Panc1 (cell line): ENCODE data around the gene CDH13. TPM values are rescaled to one million over a fixed set of nuclear protein-coding genes. Genes with fewer than 3 reads are reported as not detected.

Experiments
- ATAC-seq: fragments of 200-7000 bp; cut with Tn5 transposase; 2 replicates; pipeline ENCODE4 v1.9.1; 2020; ENCODE audit warnings: mild to moderate bottlenecking, moderate library complexity
- BruUV-seq: library from RNA; stranded (reverse); fragments of 400-500 nt; replicated peaks from 2 replicates; lab custom pipeline; 2021; lab: Mats Ljungman, UMichigan
- CTCF ChIA-PET: fragments of 300-600 bp; sonication (Branson Sonifier 250); formaldehyde crosslinking; loops from one replicate; lab custom pipeline; 2022; ENCODE audit warnings: antibody characterized with exemption; lab: Charles Lee
- POLR2A ChIA-PET: fragments of 300-600 bp; sonication (Branson Sonifier 250); formaldehyde crosslinking; loops from one replicate; lab custom pipeline; 2022; ENCODE audit warnings: antibody characterized with exemption; lab: Charles Lee
- DNase-seq: peaks from one replicate; pipeline ENCODE4 v3.0.0-alpha.2; 2010; ENCODE audit warnings: low read depth, low spot score
- H3K27ac ChIP-seq: 2 replicates; pipeline ENCODE4 v1.5.1; 2011; ENCODE audit warnings: mild to moderate bottlenecking, low read length, inconsistent platforms
- H3K27me3 ChIP-seq: fragments of 200-500 bp; sonication (Bioruptor generic); 2 replicates; pipeline ENCODE4 v1.6.0; 2014; ENCODE audit warnings: low read length, inconsistent platforms; ENCODE audit not compliant: control insufficient read depth, insufficient read depth
- H3K36me3 ChIP-seq: fragments of 200-500 bp; sonication (Bioruptor generic); 2 replicates; pipeline ENCODE4 v1.5.1; 2014; ENCODE audit warnings: inconsistent platforms, mild to moderate bottlenecking, low read length, moderate library complexity; ENCODE audit not compliant: control insufficient read depth, insufficient read depth
- H3K4me1 ChIP-seq: 2 replicates; pipeline ENCODE4 v1.5.1; 2011; ENCODE audit warnings: inconsistent platforms, mild to moderate bottlenecking, low read length, moderate library complexity; ENCODE audit not compliant: control insufficient read depth, insufficient read depth
- H3K4me3 ChIP-seq, 2 experiments: 2 replicates each; pipeline ENCODE4 v1.5.1; 2011 to 2012; ENCODE audit warnings: low read depth in 2 of 2, low read length in 2 of 2, mild to moderate bottlenecking in 2 of 2, inconsistent platforms in 1 of 2, moderate library complexity in 1 of 2
- H3K9me3 ChIP-seq: fragments of 200-500 bp; sonication (Bioruptor generic); 2 replicates; pipeline ENCODE4 v1.5.1; 2014; ENCODE audit warnings: low read depth, mild to moderate bottlenecking, inconsistent platforms, low read length, moderate library complexity; ENCODE audit not compliant: control insufficient read depth, insufficient read depth
- POLR2AphosphoS5 ChIP-seq: IDR thresholded peaks from 2 replicates; pipeline ENCODE4 v1.6.1; 2012; ENCODE audit warnings: mild to moderate bottlenecking, low read depth, low read length, moderate library complexity
- SIN3A ChIP-seq: IDR thresholded peaks from 2 replicates; pipeline ENCODE4 v1.6.1; 2012; ENCODE audit warnings: low read depth, mild to moderate bottlenecking, low read length, moderate library complexity, borderline replicate concordance; ENCODE audit not compliant: insufficient read depth
- TCF7L2 ChIP-seq: IDR thresholded peaks from 2 replicates; pipeline ENCODE4 v1.6.1; 2011; ENCODE audit warnings: mild to moderate bottlenecking, low read depth, low read length, inconsistent platforms
- in situ Hi-C: cut with HindIII; loops from 2 replicates; pipeline ENCODE4 v1.10.0; 2016; ENCODE audit warnings: low sequenced_read_pairs, low pct_unique_long_range_greater_than_20kb
- intact Hi-C: fragments of 100-400 bp; cut with micrococcal nuclease; formaldehyde crosslinking; loops from one replicate; pipeline ENCODE4 v1.10.0; 2022; ENCODE audit not compliant: unreplicated experiment
- total RNA-seq: library from RNA; stranded (reverse); gene quantifications from one replicate; pipeline ENCODE4 v1.2.1, GENCODE V29; 2021; ENCODE audit not compliant: unreplicated experiment
- TF ChIP-seq, protein P1 (sequence below): fragments of 450-650 bp; IDR thresholded peaks from 2 replicates; pipeline ENCODE4 v1.5.1; 2017; ENCODE audit warnings: mild to moderate bottlenecking
- TF ChIP-seq, protein P2 (sequence below), 2 experiments: IDR thresholded peaks; 2 replicates each; pipeline ENCODE4 v1.6.1; 2011 to 2012; ENCODE audit warnings: low read depth in 2 of 2, control low read depth in 1 of 2, low read length in 1 of 2, mild to moderate bottlenecking in 1 of 2, moderate library complexity in 1 of 2; ENCODE audit not compliant: insufficient read depth in 1 of 2

The CDH13 gene
- total RNA-seq, 1 experiment from 2014 or later = not detected

DNA sequence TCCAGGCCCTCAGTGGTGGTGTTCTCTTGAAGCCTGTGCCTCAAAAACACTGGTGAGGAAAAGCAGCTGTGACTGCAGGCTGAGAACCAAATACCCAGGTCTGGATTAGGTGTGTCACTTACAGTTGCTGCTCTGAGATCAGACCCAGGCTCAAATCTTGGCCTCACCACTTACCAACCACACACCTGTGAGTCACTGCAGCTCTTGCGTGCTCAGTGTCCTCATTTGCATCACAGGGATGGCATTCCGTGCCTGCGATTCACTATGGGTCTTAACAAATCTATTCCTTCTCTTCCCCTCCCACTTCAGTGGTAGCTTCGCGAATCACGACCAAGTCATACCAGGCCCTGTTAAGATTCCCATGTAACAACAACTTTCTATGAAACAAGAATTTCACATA lies 947.6 kb downstream of the CDH13 start:
- Histone ChIP-seq H3K36me3 (no peaks in the 10 kb centered on the region), H3K4me1 (no peaks in the 10 kb centered on the region), H3K27me3 (no peaks in the 10 kb centered on the region; the same call in 1 of the 2 replicates), H3K27ac (no peak overlapping the region), H3K4me3 (no peak overlapping the region), H3K9me3 (no peaks in the 10 kb centered on the region)
- DNase-seq = no peak
- no TSS peak for BruUV-seq
- CTCF ChIA-PET = no interaction called here
- ATAC-seq = no peak
- POLR2A ChIA-PET = no interaction called here
- in situ Hi-C loops = no loop called here
- intact Hi-C loops = no loop called here
- TF ChIP-seq SIN3A (no peak), TCF7L2 (no peak), POLR2AphosphoS5 (no peak)
- TF ChIP-seq, protein P1, sequence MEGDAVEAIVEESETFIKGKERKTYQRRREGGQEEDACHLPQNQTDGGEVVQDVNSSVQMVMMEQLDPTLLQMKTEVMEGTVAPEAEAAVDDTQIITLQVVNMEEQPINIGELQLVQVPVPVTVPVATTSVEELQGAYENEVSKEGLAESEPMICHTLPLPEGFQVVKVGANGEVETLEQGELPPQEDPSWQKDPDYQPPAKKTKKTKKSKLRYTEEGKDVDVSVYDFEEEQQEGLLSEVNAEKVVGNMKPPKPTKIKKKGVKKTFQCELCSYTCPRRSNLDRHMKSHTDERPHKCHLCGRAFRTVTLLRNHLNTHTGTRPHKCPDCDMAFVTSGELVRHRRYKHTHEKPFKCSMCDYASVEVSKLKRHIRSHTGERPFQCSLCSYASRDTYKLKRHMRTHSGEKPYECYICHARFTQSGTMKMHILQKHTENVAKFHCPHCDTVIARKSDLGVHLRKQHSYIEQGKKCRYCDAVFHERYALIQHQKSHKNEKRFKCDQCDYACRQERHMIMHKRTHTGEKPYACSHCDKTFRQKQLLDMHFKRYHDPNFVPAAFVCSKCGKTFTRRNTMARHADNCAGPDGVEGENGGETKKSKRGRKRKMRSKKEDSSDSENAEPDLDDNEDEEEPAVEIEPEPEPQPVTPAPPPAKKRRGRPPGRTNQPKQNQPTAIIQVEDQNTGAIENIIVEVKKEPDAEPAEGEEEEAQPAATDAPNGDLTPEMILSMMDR = no peak
- TF ChIP-seq, protein P2, sequence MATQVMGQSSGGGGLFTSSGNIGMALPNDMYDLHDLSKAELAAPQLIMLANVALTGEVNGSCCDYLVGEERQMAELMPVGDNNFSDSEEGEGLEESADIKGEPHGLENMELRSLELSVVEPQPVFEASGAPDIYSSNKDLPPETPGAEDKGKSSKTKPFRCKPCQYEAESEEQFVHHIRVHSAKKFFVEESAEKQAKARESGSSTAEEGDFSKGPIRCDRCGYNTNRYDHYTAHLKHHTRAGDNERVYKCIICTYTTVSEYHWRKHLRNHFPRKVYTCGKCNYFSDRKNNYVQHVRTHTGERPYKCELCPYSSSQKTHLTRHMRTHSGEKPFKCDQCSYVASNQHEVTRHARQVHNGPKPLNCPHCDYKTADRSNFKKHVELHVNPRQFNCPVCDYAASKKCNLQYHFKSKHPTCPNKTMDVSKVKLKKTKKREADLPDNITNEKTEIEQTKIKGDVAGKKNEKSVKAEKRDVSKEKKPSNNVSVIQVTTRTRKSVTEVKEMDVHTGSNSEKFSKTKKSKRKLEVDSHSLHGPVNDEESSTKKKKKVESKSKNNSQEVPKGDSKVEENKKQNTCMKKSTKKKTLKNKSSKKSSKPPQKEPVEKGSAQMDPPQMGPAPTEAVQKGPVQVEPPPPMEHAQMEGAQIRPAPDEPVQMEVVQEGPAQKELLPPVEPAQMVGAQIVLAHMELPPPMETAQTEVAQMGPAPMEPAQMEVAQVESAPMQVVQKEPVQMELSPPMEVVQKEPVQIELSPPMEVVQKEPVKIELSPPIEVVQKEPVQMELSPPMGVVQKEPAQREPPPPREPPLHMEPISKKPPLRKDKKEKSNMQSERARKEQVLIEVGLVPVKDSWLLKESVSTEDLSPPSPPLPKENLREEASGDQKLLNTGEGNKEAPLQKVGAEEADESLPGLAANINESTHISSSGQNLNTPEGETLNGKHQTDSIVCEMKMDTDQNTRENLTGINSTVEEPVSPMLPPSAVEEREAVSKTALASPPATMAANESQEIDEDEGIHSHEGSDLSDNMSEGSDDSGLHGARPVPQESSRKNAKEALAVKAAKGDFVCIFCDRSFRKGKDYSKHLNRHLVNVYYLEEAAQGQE (IDR thresholded peaks at IDR 0.05; ENCODE audit: insufficient read depth in 1 of 2, low read depth in 2 of 2, low read length in 1 of 2) = no peak

DNA sequence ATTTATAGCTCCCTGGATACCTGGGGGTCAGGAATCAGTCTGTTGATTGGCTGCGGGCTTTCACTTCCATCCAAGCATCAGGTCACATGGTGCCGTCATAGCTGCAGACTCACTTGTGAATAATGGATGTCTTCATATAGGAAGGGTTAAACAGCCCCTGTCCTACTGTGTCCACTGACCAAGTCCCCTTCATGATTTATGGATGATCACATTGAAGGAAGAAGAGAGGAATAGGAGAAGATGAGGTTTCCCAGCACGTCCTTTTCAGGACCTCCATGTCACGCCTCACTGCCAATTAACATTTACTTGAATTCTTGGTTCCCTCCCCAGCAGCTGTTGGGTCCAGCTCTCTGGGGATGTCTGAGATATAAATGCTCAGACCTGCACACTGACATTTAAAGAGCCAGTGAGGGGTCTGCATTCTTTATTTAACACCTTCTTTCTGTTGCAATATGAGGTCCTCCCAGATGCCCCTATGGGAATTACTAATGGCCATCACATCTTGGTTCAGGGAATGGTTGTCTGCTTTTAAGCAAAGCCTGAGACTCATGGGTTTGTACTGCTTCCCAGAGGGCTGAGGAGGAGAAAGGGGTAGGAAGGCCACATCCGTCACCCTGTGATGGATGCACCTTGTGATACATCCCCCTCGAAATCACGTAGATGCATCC lies 950.4 kb downstream of the CDH13 start:
- Histone ChIP-seq H3K27me3 (no peaks in the 10 kb centered on the region; the same call in 1 of the 2 replicates), H3K27ac (no peak overlapping the region), H3K4me3 (no peak overlapping the region), H3K36me3 (no peaks in the 10 kb centered on the region), H3K9me3 (no peaks in the 10 kb centered on the region), H3K4me1 (no peaks in the 10 kb centered on the region)
- DNase-seq (no peak), ATAC-seq (no peak)
- intact Hi-C loops = no loop called here
- ChIA-PET CTCF (no interaction called here), POLR2A (no interaction called here)
- no TSS peak for BruUV-seq
- in situ Hi-C loops = no loop called here
- TF ChIP-seq POLR2AphosphoS5 = no peak
- TF ChIP-seq, protein P1 = no peak
- TF ChIP-seq SIN3A = no peak
- TF ChIP-seq, protein P2 (IDR thresholded peaks at IDR 0.05; ENCODE audit: insufficient read depth in 1 of 2, low read depth in 2 of 2, low read length in 1 of 2) = no peak
- no peak for TF ChIP-seq TCF7L2
